HFF-Myc (cell line): Measurements from ENCODE around the gene GSG1L.

Experiments
- DNase-seq: peaks from one replicate; pipeline ENCODE4 v3.0.0-alpha.2; 2011; ENCODE audit warnings: low read depth; ENCODE audit errors: extremely low read depth
- H3K4me3 ChIP-seq: replicated peaks from 2 replicates; pipeline ENCODE4 v1.5.1; 2011; ENCODE audit warnings: low read depth, mild to moderate bottlenecking, control low read depth, low read length
- TF ChIP-seq, protein P1 (sequence below): IDR thresholded peaks from 2 replicates; pipeline ENCODE4 v1.5.1; 2012; ENCODE audit warnings: mild to moderate bottlenecking, low read depth, low read length, control low read depth; ENCODE audit errors: missing control alignments

Gene GSG1L

DNA sequence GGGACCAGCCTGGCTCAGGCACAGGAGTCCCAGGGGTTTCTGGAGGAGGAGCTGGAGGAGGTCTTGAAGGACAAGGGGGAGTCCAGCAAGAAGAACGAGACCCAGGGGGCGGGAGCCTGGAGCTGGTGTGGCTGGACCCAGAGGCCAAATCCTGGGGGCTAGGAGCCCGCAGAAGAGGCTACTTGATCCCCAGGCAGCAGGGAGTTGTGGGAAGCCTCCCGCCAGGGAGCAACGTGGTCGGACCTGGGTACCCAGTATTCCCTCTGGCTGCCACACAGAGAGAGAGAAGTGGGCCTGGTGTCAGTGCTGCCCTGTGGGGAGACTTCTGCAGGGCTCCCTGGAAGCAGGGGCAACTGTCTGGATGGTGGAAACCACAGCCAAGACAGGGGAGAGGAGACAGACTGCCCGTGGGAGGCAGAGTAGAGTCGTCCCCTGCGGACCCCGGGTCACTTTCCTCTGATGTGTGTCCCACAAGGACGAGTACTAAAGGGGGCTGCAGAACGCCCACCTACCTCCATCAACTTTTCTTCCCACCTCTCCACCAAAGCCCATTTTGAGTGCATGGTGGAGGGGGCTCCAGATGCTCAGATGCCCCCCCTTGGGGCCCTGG lies 160.4 kb downstream of the GSG1L start:
- no peak overlapping the region for H3K4me3 ChIP-seq
- no peak for DNase-seq
- TF ChIP-seq, protein P1, sequence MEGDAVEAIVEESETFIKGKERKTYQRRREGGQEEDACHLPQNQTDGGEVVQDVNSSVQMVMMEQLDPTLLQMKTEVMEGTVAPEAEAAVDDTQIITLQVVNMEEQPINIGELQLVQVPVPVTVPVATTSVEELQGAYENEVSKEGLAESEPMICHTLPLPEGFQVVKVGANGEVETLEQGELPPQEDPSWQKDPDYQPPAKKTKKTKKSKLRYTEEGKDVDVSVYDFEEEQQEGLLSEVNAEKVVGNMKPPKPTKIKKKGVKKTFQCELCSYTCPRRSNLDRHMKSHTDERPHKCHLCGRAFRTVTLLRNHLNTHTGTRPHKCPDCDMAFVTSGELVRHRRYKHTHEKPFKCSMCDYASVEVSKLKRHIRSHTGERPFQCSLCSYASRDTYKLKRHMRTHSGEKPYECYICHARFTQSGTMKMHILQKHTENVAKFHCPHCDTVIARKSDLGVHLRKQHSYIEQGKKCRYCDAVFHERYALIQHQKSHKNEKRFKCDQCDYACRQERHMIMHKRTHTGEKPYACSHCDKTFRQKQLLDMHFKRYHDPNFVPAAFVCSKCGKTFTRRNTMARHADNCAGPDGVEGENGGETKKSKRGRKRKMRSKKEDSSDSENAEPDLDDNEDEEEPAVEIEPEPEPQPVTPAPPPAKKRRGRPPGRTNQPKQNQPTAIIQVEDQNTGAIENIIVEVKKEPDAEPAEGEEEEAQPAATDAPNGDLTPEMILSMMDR, result no peak

DNA sequence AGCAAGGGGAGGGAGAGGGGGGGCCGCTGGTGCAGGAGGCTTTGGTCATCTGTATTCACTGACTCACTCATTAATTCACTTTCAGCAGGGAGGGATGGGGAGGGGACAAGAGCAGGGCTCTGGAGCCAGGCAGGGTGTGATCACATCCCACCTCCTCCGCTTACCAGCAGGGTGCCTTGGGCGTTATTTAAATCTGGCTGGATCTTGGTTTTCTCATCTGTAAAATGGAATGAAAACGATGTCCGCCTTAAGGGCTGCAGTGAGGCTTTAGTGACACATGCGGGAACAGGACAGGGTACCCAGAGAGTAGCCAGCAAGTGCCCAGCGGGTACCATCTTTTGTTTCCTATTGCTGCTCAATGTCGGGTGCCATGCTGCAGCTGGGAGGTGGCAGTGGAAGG lies 161.0 kb downstream of the GSG1L start:
- no peak for DNase-seq
- TF ChIP-seq, protein P1, result no peak
- H3K4me3 ChIP-seq, result no peak overlapping the region

DNA sequence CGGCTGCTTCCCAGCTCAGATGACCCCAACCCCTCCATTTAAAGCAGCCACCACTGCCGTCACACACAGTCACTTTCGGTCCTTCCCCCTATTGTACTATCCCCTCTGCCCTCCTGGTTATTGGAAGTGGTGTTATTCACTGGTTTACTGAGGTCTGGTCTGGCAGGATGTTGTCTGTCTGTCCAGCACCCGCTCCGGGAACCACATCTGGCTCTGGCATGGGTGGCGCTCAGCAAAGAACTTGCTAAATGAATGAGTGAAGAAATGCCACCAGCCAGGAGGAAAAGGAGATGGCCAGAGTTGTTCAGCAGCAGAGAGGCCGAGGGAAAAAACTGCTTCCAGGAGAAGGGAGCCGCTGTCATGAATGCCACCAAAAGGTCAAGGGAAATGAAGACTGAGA lies 161.6 kb downstream of the GSG1L start:
- DNase-seq, result no peak
- H3K4me3 ChIP-seq, result no peak overlapping the region
- TF ChIP-seq, protein P1, result no peak

DNA sequence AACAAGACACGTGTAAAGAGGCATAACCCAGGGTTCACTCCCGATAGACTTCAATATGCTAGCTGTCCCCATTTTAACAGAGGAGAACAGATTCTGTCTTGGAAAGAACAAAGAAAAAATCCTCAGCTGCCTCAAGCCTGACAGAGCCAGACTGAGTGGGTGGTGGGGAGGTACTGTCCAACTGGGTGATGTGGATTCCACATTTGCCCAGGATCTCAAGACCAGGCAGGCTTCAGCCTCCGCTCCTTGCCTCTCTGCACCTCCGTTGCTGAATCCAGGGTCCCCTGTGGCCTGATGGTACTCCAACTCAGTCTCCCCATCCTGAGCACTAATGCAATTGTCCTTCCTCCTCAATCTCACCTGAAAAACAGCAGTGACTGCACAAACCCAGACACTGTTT lies 163.8 kb downstream of the GSG1L start:
- no peak for DNase-seq
- TF ChIP-seq, protein P1, result no peak
- no peak overlapping the region for H3K4me3 ChIP-seq

DNA sequence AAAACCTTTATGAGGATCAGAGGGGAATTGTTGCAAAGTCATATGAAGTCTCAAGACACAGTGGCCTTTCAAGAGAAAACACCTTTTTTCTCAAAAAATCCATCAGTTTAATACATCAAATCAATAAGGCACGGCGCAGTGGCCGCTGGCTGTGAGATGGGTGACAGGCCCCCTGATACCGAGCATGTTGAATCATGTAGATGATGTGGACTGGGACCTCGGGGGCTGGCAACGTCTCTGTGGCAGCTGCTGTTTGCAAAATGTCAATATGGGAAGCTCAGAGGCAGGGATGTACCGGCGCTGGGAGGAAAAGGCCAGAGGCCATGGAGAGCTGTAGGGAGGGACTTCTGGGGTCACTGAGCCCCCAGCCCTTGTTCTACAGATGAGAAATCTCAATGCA lies 169.1 kb downstream of the GSG1L start:
- no peak for DNase-seq
- H3K4me3 ChIP-seq, result no peak overlapping the region
- TF ChIP-seq, protein P1, result no peak

DNA sequence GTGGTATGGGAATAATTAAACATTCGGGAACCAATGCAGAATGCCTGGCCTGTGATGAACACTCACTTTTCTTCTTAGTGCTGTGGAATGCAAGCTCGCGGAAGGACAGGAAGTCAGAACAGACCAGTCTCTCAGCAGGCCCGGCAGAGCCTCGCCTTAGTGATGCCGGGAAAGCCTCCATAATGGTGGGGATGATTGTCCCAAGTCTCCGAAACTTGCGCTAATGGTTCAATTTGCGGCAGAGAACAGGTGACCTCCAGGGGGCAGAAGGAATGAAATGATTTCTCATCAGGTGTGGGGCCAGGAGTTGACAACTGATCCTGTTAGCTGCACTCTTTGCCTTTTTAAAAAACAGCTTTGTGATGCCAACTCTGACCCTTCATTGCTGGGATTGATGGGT lies 170.6 kb downstream of the GSG1L start:
- TF ChIP-seq, protein P1, result no peak
- H3K4me3 ChIP-seq, result no peak overlapping the region
- no peak for DNase-seq

DNA sequence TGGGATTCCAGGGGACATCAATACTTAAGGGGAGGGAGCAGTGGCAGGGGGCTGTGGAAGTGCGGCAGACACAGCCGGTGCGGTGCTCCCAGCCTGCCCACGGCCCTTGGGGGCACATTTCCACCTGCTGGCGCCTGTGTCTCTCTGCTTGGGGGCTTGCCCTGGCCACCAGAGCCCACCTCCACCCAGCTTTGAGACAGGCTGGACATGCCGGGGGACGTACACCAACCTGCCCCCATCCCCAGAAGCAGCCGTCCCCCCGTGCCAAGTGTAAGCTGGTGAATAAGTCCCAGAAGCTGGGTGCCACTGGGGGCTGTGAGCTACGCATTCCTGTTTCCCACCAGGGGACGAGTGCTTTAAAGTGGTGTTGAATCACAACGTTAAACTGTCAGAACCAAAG lies 172.6 kb downstream of the GSG1L start:
- H3K4me3 ChIP-seq, result no peak overlapping the region
- DNase-seq, result no peak
- TF ChIP-seq, protein P1, result no peak
